Activated CD4-positive, CD25-positive, alpha-beta regulatory T cell treated with anti-CD3 and anti-CD28 coated beads, Interleukin-2, amount 50 U/mL, for 16 hours (primary cell): ENCODE measurements around the gene THOC6.
"Not testable (repeated sequence)": the region's sequence is repeated elsewhere in the genome, so short reads cannot be mapped to it uniquely, and the experiment has no call there.

ENCODE experiments used
- DNase-seq: peaks from one replicate; pipeline ENCODE4 v3.0.0-alpha.2; 2020; ENCODE audit warnings: low read depth, low spot score

The THOC6 gene

DNA sequence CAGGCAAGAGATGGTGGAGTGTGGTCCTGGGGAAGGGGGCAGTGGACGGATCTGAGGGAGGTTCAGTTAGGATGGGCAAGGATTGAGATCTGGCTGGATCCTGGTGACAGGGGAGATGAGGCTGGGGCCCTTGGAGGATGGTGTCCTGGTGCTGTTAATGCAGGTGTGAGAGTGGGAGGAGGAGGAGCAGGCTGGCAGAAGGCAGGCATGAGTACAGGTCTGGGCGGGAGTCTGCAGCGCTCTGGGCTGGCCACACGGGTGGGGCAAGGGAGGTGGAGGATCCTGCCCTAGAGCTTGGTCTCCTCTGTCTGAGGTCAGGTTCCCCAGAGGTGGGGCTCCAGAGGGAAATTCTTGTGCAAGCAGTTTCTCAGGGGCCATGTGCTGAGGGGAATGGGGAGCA, 48.3 kb downstream of the THOC6 start:
- not testable (repeated sequence) for DNase-seq

DNA sequence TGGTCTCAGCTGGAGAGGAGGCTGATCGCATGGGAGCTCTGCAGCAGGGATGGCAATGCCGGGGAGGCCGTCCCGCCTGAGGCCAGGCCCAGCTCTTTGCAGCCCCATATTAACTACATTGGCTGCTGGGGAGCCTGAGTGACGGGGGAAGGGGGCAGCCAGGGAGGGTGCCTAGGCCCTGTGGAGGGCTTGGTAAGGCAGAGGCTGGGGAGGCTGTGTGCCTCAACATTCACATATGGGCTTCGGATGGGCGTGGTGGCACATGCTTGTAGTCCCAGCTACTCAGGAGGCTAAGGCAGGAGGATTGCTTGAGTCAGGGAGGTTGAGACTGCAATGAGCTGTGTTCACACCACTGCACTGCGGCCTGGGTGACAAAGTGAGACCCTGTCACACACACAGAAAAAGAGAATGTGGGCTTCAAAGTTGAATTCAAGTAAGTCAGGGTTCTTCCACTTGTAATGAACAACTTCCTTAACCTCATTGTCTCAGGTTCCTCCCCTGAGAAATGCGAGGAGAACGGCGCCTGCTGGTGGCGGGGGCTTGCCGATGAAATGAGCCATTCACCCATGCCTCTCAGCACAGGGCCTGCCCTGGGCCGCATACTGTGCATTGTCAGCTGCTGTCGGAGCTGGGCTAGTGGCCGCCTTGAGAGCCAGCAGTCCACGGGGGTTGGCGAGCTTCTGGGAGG, 48.9 kb downstream of the THOC6 start:
- not testable (repeated sequence) for DNase-seq

DNA sequence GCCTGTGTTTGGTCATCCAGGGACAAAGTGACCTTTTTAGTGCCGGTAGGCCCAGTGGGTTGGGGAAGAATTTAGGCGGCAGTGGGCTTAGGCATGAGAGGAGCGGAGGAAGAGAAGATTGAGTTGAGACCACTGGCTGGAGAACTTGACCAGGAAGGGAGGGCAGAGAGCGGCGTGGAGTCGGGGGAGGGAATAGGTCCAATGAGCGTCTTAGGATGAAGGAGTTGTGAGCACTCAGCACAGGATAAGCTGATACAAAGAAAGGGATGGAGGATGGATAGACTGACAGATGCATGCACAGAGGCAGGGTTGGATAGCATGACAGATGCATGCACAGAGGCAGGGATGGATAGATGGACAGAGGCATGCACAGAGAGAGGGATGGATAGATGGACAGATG, 49.6 kb downstream of the THOC6 start:
- no peak for DNase-seq

DNA sequence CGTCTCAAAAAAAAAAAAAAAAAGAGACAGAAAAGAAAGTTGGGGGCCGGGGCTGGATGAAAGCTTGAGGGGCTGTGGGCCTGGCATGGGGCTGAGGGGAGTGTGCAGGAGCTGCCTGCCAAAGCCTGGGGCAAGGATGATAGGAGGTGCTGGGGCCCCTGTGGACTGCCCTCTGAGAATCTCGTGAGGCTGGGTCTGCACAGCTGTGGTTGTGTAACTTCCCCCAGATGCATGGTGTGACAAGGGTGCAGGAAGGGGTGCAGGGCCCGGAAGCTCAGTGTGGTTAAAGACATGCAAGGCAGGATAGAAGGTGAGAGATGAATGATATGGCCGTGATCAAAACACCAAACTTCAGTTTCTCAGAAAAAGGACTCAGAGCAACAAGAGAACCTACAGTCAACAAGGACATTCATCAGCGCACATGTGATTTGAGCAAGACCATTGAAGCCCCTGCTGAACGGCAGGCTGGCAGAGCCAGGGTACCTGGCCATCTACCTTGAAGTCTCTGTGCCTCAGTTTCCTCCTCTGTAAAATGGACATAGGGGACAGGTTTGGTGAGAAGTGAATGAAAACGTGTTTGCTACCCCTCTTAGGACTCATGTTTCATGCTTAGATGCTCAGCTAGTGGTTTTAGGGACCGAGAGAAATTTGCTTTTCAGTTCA, 51.2 kb downstream of the THOC6 start:
- peak; percentile 71 for DNase-seq

DNA sequence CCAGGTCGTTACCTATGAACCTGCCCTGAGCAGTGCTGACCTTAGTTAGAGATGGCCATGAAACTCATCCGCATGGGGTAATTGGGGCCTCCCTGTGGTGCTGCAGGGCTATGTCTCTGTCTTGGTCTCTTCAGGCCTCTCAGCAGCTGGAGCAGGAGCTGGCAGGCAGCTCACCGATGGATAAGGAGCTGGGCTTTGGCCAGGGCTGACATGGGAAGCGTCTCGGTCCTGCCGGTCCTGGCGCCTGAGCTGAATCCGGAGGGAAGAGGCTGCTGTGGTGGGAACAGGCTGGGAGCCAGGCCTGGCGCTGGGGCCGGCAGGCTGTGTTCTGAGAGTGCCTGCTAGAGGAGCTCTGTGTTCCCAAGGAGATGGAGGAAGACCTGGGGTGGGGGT, 51.7 kb downstream of the THOC6 start:
- no peak for DNase-seq

DNA sequence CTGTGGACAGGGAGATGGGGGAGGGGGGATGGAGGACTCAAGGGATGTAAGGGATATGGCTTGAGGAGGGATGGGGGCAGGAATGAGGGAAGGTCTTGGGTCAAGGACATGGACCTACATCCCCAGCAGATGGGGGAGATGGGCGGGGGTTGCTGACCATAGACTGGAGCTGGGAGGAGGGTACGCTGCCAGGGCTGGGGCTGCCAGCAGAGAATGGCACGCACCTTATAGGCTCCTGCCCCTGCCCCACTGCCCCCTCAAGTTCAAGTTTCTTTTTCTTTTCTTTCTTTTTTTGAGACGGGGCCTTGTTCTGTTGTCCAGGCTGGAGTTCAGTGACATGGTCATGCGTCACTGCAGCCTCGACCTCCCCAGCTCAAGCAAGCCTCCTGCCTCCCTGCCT, 52.1 kb downstream of the THOC6 start:
- DNase-seq: not testable (repeated sequence)

DNA sequence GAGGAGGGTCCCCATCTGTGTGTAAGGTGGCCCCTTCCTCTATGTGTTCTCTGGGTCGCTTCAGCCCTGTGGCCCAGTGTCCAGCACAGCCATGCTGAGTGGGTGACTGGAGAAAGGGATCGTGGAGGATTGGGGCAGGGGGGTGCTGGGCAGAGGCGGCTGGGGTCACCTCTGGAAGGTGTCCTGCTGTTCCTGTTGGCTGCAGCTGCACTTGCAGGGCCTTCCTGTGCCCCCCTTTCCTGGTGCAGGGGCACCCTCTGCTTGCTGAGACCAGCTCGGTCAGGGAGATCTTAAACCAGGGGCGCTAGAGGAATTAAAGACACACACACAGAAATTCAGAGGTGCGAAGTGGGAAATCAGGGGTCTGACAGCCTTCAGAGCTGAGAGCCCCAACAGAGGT, 52.7 kb downstream of the THOC6 start:
- no peak for DNase-seq
